ENCODE results near the gene MGMT.

Gene MGMT

DNA sequence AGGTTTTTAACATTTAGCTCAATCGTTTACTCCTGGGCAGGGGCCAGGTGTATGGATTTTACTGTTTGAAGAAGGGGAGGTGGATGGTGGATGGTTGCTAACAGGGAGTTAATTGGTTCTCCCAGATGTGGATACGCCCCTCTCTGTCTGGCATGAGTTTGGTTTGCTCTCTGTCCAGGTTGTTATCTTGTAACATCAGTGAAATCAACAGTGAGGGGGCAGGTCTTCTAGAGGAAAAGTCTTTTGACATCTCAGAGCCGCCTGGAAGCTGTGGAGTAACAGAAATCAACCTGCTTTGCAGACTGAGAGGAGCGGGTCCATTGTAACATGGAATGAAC, 243.4 kb downstream of the MGMT start:
- DNase-seq (ENCODE audit: low spot score), result no peak

- DNase-seq (ENCODE audit: low spot score), result no peak
Measured at GRCh38 chr10:129711291-129711690, 244.2 kb downstream of the MGMT start.

DNA sequence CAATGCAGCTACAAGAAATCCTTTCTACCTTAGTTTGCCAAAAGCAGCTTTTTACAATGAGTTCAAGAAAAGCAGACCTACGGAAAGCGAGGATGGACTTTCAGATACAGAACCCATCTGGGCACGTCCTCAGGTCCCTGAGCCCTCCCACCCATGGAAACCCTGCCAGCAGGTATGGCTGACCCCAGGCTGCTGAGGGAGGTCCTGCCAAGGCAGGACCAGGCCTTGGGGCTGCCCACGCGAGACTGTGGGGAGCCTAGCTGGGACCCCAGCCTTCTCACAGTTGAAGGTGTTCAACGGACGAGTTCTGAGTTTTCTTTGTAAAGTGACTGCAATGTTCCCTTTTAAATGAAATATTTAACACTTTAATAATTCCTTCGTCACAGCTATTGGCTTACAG, 245.0 kb downstream of the MGMT start:
- no peak for DNase-seq (ENCODE audit: low spot score)

DNA sequence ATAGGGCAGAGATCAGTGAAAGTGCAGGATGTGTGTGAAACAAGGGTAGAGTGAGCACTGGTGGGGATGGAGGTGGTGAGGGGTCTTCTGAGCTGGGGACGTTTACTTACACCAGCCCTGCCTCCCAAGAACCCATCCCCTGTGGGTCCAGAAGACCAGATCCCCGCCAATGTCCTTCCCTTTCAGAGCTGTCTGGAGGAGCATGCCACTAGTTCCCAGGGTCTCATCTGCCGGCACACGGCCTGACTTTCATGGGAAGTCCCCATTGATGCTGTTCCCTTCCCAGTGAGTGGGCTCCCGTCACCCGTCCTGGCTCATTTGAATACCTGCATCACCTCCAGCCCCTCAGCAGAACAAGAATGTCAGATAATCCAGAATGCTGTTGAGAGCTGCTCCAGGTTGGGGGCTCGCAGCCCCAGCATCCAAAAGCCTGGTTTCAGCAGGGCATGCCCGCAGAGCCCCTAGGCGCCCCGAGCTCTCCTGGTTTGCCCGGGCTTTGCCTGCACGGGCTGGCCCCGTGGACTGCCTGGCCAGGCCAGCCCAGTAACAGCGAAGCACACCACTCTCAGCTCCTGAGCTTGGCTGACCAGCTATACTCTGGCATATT, 246.7 kb downstream of the MGMT start:
- DNase-seq (ENCODE audit: low spot score), result no peak

DNA sequence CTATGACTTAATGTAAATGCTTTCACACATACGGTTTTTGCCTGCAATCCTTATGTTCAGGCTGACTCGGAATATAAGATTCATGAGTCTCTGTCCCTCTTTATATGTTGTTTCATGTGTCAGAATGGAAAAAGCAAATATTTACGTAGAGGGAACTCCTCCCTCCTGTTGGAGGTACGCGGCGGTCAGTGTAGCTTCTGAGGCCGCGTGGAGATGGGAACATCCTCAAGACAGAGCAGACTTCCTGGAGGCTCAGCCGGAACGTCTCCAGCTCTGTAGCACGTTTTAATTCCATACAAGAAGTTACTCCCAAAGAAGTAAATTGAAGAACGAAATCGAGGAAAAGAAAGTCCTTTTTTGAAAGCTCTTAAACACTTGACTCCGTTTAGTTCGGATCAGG, 248.8 kb downstream of the MGMT start:
- no peak for DNase-seq (ENCODE audit: low spot score)

DNA sequence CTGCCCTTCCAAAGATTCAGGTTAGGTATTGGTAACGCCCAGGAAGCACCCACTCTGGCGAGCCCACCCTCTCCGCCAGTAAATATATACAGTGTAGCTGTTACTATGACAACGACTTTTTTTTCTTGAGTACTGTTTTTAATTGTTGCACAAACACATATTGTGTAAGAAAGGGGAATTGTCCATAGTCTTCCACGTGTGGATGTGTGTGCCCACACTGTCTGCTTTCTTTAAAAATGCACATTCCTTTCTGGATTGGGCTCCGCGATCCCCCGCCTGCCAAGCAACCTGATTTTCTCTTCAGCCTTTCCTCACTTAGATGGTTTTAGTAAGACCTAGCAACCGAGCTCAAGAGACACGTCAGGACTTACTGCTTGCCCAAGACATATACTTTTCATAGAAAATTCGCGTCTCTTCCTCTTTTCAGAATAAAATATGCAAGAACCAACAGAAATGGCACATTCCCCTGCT, 249.2 kb downstream of the MGMT start:
- DNase-seq (ENCODE audit: low spot score), result no peak

DNA sequence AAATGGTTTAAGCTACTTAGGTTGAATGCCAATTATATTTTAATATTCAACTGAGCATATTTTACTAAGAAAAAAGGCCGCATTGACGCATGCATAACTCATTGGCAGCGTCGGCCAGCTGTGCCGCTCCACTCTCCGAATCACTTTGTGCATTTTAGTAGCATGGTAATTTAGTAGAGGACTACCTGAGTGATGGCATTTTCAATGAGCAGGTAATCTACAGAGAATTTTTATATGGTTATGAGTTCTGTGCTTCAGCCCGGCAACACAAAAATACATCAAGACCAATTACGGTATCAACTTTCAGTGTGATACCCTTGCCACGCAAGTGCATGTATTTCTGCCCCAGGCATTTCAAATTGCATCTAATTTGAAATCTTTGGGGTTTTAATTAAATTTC, 249.8 kb downstream of the MGMT start:
- DNase-seq (ENCODE audit: low spot score), result no peak

DNA sequence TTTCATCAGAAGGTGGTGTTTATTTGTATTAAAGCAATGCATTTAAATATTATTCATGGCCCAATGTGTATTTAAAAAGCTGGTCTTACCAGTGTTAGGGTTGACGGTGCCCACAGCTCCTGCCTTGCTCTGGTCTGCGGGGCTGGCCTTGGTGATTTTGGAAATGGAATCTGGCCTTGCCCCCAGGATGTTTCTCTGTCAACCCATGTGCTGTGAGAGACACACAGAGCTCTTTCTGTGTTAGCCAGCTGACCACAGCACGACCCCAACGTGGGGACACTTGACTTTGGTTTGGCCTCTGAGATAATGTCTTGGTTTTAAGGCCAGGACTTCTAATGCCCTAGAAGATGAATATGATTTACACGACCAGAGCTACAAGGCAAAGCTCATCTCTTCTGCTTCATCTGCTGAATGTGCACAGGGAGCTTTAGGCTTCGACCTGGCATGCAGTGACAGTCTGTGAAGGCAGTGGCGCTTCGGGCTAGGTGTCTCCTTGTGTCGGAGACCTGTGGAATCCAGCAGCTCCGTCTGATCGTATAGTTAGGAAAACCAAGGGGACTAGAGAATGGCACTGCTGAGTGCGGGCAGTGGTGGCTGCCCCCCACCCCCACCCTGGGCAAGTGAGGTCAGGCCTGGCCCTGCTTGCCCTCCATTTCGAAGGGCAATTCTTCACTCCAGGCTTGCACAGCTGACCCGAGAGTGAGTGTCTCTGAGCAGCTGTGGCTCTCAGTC, 250.9 kb downstream of the MGMT start:
- DNase-seq (ENCODE audit: low spot score), result no peak

DNA sequence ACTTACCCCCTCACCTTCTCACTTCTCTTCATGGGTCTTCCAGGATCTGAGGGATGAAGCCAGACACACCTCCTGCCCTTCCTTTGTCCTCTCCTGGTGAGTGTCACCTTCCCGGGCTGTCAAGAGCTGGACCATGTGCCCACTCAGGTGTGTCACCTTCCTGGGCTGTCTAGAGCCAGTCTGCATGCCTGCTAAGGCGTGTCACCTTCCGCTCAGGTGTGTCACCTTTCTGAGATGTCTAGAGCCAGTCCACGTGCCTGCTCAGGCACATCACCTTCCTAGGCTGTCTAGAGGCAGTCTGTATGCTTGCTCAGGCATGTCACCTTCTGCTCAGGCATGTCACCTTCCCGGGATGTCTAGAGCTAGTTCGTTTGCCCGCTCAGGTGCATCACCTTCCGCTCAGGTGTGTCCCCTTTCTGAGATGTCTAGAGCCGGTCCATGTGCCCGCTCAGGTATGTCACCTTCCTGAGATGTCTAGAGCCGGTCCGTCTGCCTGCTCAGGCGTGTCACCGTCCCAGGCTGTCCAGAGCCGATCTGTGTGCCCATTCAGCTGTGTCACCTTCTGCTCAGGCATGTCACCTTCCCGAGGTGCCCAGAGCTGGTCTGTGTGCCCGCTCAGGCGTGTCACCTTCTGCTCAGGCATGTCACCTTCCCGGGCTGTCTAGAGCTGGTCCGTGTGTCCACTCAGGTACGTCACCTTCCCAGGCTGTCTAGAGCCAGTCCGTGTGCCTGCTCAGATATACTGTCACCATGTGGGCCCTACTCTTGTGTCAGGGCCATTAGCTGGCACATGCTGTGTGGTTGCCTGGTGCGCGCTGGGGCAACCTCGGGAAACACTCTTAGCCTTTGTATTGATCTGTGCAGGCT, 251.7 kb downstream of the MGMT start:
- DNase-seq (ENCODE audit: low spot score), result no peak

- DNase-seq (ENCODE audit: low spot score), result no peak
Measured at GRCh38 chr10:129719415-129719739, 252.3 kb downstream of the MGMT start.

DNA sequence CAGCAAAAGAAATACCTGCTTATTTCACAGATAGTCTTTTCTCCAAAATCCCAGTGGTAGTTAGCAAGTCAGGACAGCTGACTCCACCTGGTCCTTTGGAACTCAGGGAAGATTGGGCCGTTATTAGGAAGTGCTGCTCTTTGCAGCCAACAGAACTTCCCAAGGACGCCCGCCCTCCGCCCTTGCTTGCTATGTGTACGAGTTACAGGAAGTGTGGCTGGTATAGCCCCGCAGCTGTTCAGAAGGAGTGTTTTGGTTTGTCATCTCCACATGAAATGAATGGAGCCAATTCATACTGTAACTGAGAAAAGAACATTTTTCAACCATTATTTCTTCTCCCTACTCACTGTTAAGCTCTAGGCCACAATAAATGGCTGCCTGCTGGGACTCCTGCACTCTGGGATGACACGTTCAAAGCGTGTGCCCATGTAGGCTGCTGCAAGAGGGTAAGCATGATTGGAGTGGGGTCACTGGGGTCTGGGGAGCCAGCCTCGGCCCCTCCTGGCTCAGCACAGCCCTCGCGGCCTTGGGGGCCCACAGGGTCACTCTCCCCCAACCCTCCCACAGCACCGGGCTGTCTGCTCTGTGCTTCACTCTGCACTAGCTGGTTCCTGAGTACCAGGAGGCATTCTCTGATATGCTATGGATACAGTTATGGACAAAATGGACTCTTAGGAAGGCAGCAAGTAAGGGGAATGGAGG, 253.0 kb downstream of the MGMT start:
- DNase-seq (ENCODE audit: low spot score), result no peak

GRCh38 chr10:129725011-129725410, 258.0 kb downstream of the MGMT start:
- no peak for DNase-seq (ENCODE audit: low spot score)

DNA sequence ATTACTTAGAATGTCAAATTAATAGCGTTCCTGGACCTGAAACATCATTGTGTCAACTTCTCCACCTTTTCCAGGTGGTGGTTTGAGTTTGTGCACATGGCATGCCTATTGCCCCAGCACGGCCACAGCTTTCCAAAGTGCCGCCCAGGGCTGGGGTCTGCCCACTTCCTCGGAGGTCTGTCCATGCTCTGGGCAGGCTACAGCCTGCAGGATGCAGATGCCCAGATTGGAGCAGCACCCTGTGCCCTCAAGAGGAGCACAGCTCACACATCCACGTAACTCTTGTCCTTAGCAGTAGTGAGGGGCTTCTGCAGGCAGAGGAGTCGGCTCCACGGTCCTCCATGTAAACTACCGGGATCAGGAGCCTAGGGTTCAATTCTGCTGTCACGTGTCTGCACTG, 258.4 kb downstream of the MGMT start:
- no peak for DNase-seq (ENCODE audit: low spot score)

DNA sequence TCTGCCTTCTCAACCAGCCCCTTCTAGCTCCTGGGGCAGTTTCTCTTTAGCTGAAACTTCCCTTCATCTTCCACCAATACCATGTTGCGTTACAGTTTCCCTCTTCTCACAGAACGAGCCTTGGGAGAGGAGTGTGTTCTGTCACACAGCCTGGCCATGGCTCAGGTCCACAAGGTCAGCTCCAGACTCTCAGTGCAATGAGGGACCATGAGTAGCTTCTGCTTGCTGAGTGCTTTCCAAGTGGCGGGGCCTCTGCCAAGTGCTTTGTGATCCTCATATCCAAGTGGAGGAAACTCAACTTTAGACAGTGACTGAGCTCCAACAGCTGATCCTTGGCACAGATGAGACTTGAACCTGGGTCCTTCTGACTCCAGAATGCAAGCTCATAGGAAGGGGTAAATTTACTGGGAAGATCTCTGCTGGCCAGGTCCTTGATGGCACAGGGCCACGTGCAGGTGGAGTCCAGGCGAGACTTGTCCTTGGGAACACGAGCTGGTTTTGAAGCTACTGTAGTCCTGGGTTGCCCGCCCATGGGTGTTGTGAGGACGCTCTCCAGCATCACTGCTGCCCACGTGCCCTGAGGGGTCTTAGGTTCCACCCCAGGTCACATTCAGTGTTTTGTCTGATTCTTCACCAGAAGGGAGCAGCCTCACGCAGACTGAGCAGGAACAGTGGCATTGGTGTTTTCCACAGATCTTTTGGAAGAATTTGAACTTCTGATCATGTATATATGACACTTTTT, 259.0 kb downstream of the MGMT start:
- DNase-seq (ENCODE audit: low spot score), result no peak

DNA sequence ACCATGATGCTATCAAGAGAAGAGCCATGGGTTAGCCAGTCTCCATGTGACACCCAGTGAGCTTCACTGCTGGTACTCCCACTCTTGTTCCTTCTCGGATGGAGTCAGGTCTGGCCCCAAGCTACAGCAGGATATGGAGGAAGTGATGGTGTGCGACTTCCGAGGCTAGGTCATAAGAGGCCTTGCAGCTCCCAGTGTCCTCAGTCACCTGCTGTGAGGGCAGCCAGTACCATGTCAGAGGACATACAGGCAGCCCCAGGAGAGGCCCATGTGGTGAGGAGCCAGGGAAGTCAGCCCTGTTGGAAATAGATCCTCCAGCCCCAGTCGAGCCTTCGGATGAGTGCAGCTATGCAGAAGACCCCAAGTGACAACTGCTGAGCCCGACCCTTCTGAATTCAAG, 260.0 kb downstream of the MGMT start:
- DNase-seq (ENCODE audit: low spot score), result no peak

DNA sequence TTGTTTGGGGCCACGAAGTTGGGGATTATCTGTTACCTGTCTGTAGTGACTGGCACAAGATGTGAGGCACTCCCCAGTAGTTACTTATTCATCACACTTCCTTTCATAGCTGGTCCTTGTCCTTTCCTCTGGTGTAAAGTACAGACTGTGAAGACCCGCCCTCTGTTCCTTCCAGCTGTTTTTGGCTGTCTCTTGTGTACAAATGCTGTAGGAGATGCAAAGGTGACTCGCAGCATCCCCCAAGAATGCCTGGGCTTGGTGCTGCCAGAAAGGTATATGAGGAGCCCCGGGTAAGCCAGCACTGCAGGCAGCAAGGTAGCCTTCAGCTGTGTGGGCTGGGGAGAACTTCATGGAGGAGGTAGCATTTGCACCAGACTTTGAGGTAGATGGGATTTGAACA, 260.5 kb downstream of the MGMT start:
- no peak for DNase-seq (ENCODE audit: low spot score)

- DNase-seq (ENCODE audit: low spot score), result no peak
Measured at GRCh38 chr10:129728246-129728820, 261.3 kb downstream of the MGMT start.

DNA sequence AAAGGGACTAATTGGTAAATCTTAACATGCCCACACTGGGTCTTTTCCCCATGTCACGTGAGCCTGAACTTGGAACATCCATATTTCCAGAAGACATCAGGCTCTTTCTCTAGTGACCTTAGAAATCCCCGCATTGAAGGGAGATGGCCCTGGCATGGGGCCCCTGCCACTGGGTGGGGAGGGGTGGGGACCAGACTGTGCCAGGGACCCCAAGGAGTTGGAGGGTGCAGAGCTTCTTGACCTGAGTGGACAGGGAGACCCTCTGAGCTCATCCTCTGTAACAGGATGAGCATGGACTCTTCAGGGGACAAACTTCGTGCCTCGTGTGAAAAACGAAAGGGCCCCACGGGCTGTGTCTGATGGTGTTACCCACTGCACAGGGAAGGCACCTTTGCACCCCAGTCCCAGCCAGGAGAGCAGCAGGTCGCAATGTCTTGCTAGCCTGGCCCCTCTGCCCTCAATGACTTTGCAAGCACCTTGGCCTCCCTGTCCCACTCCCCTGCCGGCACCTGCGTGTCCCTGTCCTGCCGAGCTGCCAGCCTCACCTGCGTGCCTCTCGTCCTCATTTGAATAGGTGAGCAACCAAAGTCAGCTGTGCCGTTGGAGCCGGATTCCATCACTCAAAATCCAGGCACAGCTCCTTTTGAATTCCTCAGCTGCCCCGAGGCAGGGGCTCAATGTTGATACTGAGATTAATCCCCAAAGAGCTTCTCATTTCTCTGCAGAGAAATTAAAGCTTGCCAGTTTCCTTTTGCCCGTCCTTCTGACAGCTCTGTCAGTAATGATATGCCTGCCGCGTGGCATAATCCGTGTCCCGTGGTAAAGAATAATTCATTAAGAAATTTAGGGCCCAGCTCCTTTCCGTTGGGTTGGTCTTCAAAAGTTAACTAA, 262.1 kb downstream of the MGMT start:
- no peak for DNase-seq (ENCODE audit: low spot score)

- DNase-seq (ENCODE audit: low spot score), result no peak
Measured at GRCh38 chr10:129730272-129730992, 263.4 kb downstream of the MGMT start.

- no peak for DNase-seq (ENCODE audit: low spot score)
Measured at GRCh38 chr10:129730993-129731325, 263.9 kb downstream of the MGMT start.

Measured in CD4-positive, alpha-beta T cell treated with Interleukin-6 at 100 ng/mL for 8 hours (primary cell).